Sigmoid colon (tissue), 7 donors: ENCODE results near the gene ANKRD13D. TPM values are rescaled to one million over a fixed set of nuclear protein-coding genes. Genes with fewer than 3 reads are reported as not detected.

Experiments used
- DNase-seq: peaks from one replicate; pipeline ENCODE4 v3.0.0-alpha.2; 2019
- H3K27ac ChIP-seq, 4 donors: fragments of 200-600 bp; sonication (generic); one replicate each; pipeline ENCODE4 v1.5.1; 2016 to 2019; ENCODE audit warnings: mild to moderate bottlenecking in 1 of 4
- H3K27me3 ChIP-seq, 3 donors: fragments of 200-600 bp; sonication (generic); one replicate each; pipeline ENCODE4 v1.5.1; 2019; ENCODE audit warnings: mild to moderate bottlenecking in 1 of 3
- H3K36me3 ChIP-seq, 4 donors: fragments of 200-600 bp; sonication (generic); one replicate each; pipeline ENCODE4 v1.5.1; 2016 to 2019
- H3K4me1 ChIP-seq, 4 donors: fragments of 200-600 bp; sonication (generic); one replicate each; pipeline ENCODE4 v1.5.1; 2017 to 2019
- H3K4me3 ChIP-seq, 4 donors: fragments of 200-600 bp; sonication (generic); one replicate each; pipeline ENCODE4 v1.5.1; 2017 to 2019; ENCODE audit warnings: mild to moderate bottlenecking in 2 of 4, moderate library complexity in 1 of 4
- H3K9me3 ChIP-seq, 4 donors: fragments of 200-600 bp in 3 of 4; sonication (generic) in 3 of 4; one replicate each; pipeline versions ENCODE4 v1.5.1 to v1.6.1; 2013 to 2019
- CTCF ChIP-seq, 4 experiments: fragments of 450-650 bp in 3 of 4; fragments of 200-600 bp in 1 of 4; IDR thresholded peaks; one replicate each; pipeline ENCODE4 v1.5.1; 2016 to 2019; ENCODE audit warnings: antibody characterized with exemption in 4 of 4, mild to moderate bottlenecking in 3 of 4, moderate library complexity in 2 of 4
- EP300 ChIP-seq, 4 donors: sonication (generic); formaldehyde crosslinking; IDR thresholded peaks; one replicate each; pipeline ENCODE4 v1.6.1; 2017; ENCODE audit warnings: antibody characterized with exemption in 4 of 4
- POLR2A ChIP-seq, 2 donors: fragments of 450-650 bp; IDR thresholded peaks; one replicate each; pipeline ENCODE4 v1.6.1; 2016; ENCODE audit warnings: antibody characterized with exemption in 2 of 2, mild to moderate bottlenecking in 2 of 2, moderate library complexity in 2 of 2
- POLR2AphosphoS5 ChIP-seq, 4 donors: sonication (generic); formaldehyde crosslinking; IDR thresholded peaks; one replicate each; pipeline ENCODE4 v1.6.1; 2017; ENCODE audit warnings: antibody characterized with exemption in 4 of 4
- WGBS, 2 donors: extraction: QIAGEN DNeasy Blood & Tissue Kit; methylation state at CpG; one replicate each; pipeline ENCODE4 v1.1.7; 2013; 5-methylcytosine and 5-hydroxymethylcytosine counted together
- intact Hi-C: fragments of 100-400 bp; cut with DNase I; formaldehyde crosslinking; loops from one replicate; pipeline ENCODE4 v1.15.1; 2023
- polyA plus RNA-seq, 3 donors: library from polyadenylated mRNA; stranded (reverse); fragments of 200-250 nt; gene quantifications; one replicate each; pipeline ENCODE4 v1.2.3, GENCODE V29; 2013
- total RNA-seq, 4 donors: library from RNA; depleted of rRNA; stranded (reverse); fragments of >200 nt; gene quantifications; one replicate each; pipeline ENCODE4 v1.1.0, GENCODE V29; 2016
- donor health status: healthy with polysubstance abuse.
- donor health status: Bipolar disorder and iron deficiency.
- donor health status: healthy.

ANKRD13D gene
- total and polyA plus RNA-seq, 7 donors: 9.0 to 45.7 (median 24.0) TPM

DNA sequence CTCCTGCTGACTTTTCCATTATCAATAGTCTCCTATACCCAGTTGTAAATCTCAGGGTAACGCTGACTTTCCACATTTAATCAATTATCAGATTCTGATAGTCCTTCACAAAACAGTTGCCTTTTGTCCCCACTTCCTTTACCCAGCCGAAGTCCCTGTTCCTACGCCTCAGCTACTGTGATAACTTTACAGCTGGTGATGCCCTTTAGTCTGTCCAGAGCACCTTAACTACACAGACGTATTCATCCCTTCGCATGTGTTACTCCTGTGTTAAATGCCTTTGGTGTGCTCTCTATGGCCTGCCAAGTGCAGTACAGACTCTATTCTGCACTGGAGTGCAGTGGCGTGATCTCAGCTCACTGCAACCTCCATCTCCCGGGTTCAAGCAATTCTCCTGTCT is 34.4 kb downstream of the ANKRD13D start:
- H3K4me1 ChIP-seq: peaks cover 0 to 22% (median 19%) of the 10 kb centered on the region in 4 donors
- intact Hi-C loops: no loop called here
- H3K27ac ChIP-seq: no peak overlapping the region
- 88 to 91% methylated on average over 7 of the region's 7 CpGs for WGBS, 2 donors
- H3K4me3 ChIP-seq: no peak overlapping the region
- H3K9me3 ChIP-seq: no peaks in the 10 kb centered on the region
- no peak for DNase-seq
- peaks cover 0 to 8% (median 0%) of the 10 kb centered on the region in 4 donors for H3K36me3 ChIP-seq
- H3K27me3 ChIP-seq: no peaks in the 10 kb centered on the region
- TF ChIP-seq POLR2AphosphoS5 (IDR thresholded peaks at IDR 0.05): no peak
- TF ChIP-seq POLR2A (IDR thresholded peaks at IDR 0.05): no peak
- no peak for TF ChIP-seq EP300 (IDR thresholded peaks at IDR 0.05)
- TF ChIP-seq CTCF (IDR thresholded peaks at IDR 0.05): no peak

- Histone ChIP-seq H3K27me3 (no peaks in the 10 kb centered on the region), H3K4me1 (no peaks in the 10 kb centered on the region), H3K9me3 (no peaks in the 10 kb centered on the region), H3K27ac (no peak overlapping the region), H3K4me3 (no peak overlapping the region), H3K36me3 (peaks cover 0 to 5% (median 0%) of the 10 kb centered on the region in 4 donors)
- intact Hi-C loops: no loop called here
- 89 to 92% methylated on average over 6 of the region's 6 CpGs for WGBS, 2 donors
- no peak for DNase-seq
- TF ChIP-seq EP300 (IDR thresholded peaks at IDR 0.05) (no peak), CTCF (IDR thresholded peaks at IDR 0.05) (no peak), POLR2A (IDR thresholded peaks at IDR 0.05) (no peak), POLR2AphosphoS5 (IDR thresholded peaks at IDR 0.05) (no peak)
Measured at GRCh38 chr11:67332081-67332691, 43.1 kb downstream of the ANKRD13D start.

- Histone ChIP-seq H3K4me1 (no peaks in the 10 kb centered on the region), H3K4me3 (no peak overlapping the region), H3K27me3 (no peaks in the 10 kb centered on the region), H3K27ac (no peak overlapping the region), H3K36me3 (peaks cover 0 to 5% (median 0%) of the 10 kb centered on the region in 4 donors), H3K9me3 (no peaks in the 10 kb centered on the region)
- WGBS, 2 donors: 94 to 95% methylated on average over 3 of the region's 3 CpGs
- no peak for DNase-seq
- no peak for TF ChIP-seq EP300 (IDR thresholded peaks at IDR 0.05)
- TF ChIP-seq CTCF (IDR thresholded peaks at IDR 0.05): no peak
- no peak for TF ChIP-seq POLR2AphosphoS5 (IDR thresholded peaks at IDR 0.05)
- no peak for TF ChIP-seq POLR2A (IDR thresholded peaks at IDR 0.05)
- intact Hi-C loops: no loop called here
Measured at GRCh38 chr11:67337257-67337656, 48.2 kb downstream of the ANKRD13D start.

DNA sequence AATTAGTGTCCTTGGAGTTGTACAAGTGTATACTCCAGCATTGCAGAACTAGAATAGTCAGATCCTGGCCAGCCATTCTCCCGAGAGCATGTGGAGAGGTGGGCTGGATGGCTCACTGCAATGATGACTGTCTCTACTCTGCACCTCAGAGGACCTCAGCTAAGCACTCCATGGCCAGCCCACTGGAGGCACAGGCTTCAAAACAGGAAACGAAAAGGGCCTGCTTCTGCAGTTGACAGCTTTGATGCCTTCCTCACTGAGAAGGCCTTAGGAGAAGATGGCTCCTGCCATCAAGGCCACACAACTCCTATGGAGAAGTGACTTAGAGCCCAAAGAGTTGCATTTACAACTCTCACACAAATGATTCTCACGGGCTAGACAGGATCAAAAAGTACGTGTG is 55.2 kb downstream of the ANKRD13D start:
- Histone ChIP-seq H3K27ac (no peak overlapping the region), H3K4me3 (no peak overlapping the region), H3K9me3 (no peaks in the 10 kb centered on the region), H3K4me1 (no peaks in the 10 kb centered on the region), H3K36me3 (no peaks in the 10 kb centered on the region), H3K27me3 (no peaks in the 10 kb centered on the region)
- no peak for DNase-seq
- intact Hi-C loops: no loop called here
- TF ChIP-seq CTCF (IDR thresholded peaks at IDR 0.05) (no peak), POLR2A (IDR thresholded peaks at IDR 0.05) (no peak), POLR2AphosphoS5 (IDR thresholded peaks at IDR 0.05) (no peak), EP300 (IDR thresholded peaks at IDR 0.05) (no peak)
- 70 to 74% methylated on average over 4 of the region's 4 CpGs for WGBS, 2 donors
